ENCODE results near the gene STK32B.
"Not testable (repeated sequence)": the region's sequence is repeated elsewhere in the genome, so short reads cannot be mapped to it uniquely, and the experiment has no call there.

Gene STK32B

GRCh38 chr4:5278213-5278612 lies 226.9 kb downstream of the STK32B start:
- no peaks in the 10 kb centered on the region for H3K27me3 ChIP-seq (ENCODE audit: control insufficient read depth, insufficient read depth, low read length)
- no peak overlapping the region for H3K4me3 ChIP-seq (ENCODE audit: low read length)
- H3K4me1 ChIP-seq (ENCODE audit: control insufficient read depth, insufficient read depth, low read length): no peaks in the 10 kb centered on the region
- no peak overlapping the region for H3K4me2 ChIP-seq (ENCODE audit: low read length)
- no peak overlapping the region for H3K9ac ChIP-seq (ENCODE audit: low read depth, low read length)
- H3K36me3 ChIP-seq (ENCODE audit: insufficient read depth, low read length): no peaks in the 10 kb centered on the region
- no peaks in the 10 kb centered on the region for H3K9me3 ChIP-seq (replicated peaks; ENCODE audit: low read length)

- H3K9ac ChIP-seq (ENCODE audit: low read depth, low read length); H3K4me2 ChIP-seq (ENCODE audit: low read length); H3K36me3 ChIP-seq (ENCODE audit: insufficient read depth, low read length); H3K4me1 ChIP-seq (ENCODE audit: control insufficient read depth, insufficient read depth, low read length); H3K9me3 ChIP-seq (replicated peaks; ENCODE audit: low read length); H3K27me3 ChIP-seq (ENCODE audit: control insufficient read depth, insufficient read depth, low read length); H3K4me3 ChIP-seq (ENCODE audit: low read length): not testable (repeated sequence)
These were observed 228.8 kb downstream of the STK32B start for GRCh38 chr4:5280069-5280468.

GRCh38 chr4:5280828-5281227 lies 229.5 kb downstream of the STK32B start:
- Histone ChIP-seq H3K9ac (ENCODE audit: low read depth, low read length) (no peak overlapping the region), H3K9me3 (replicated peaks; ENCODE audit: low read length) (no peaks in the 10 kb centered on the region), H3K4me2 (ENCODE audit: low read length) (no peak overlapping the region), H3K4me1 (ENCODE audit: control insufficient read depth, insufficient read depth, low read length) (no peaks in the 10 kb centered on the region), H3K4me3 (ENCODE audit: low read length) (no peak overlapping the region), H3K36me3 (ENCODE audit: insufficient read depth, low read length) (no peaks in the 10 kb centered on the region), H3K27me3 (ENCODE audit: control insufficient read depth, insufficient read depth, low read length) (no peaks in the 10 kb centered on the region)

GRCh38 chr4:5283837-5284236 lies 232.6 kb downstream of the STK32B start:
- Histone ChIP-seq H3K27me3 (ENCODE audit: control insufficient read depth, insufficient read depth, low read length) (no peaks in the 10 kb centered on the region), H3K4me1 (ENCODE audit: control insufficient read depth, insufficient read depth, low read length) (no peaks in the 10 kb centered on the region), H3K4me3 (ENCODE audit: low read length) (no peak overlapping the region), H3K36me3 (ENCODE audit: insufficient read depth, low read length) (no peaks in the 10 kb centered on the region), H3K9ac (ENCODE audit: low read depth, low read length) (no peak overlapping the region), H3K4me2 (ENCODE audit: low read length) (no peak overlapping the region), H3K9me3 (replicated peaks; ENCODE audit: low read length) (no peaks in the 10 kb centered on the region)

GRCh38 chr4:5284517-5284916 lies 233.2 kb downstream of the STK32B start:
- Histone ChIP-seq H3K27me3 (ENCODE audit: control insufficient read depth, insufficient read depth, low read length) (no peaks in the 10 kb centered on the region), H3K4me1 (ENCODE audit: control insufficient read depth, insufficient read depth, low read length) (no peaks in the 10 kb centered on the region), H3K4me3 (ENCODE audit: low read length) (no peak overlapping the region), H3K9ac (ENCODE audit: low read depth, low read length) (no peak overlapping the region), H3K9me3 (replicated peaks; ENCODE audit: low read length) (no peaks in the 10 kb centered on the region), H3K4me2 (ENCODE audit: low read length) (no peak overlapping the region), H3K36me3 (ENCODE audit: insufficient read depth, low read length) (no peaks in the 10 kb centered on the region)

- no peak overlapping the region for H3K9ac ChIP-seq (ENCODE audit: low read depth, low read length)
- H3K4me2 ChIP-seq (ENCODE audit: low read length): no peak overlapping the region
- no peaks in the 10 kb centered on the region for H3K9me3 ChIP-seq (replicated peaks; ENCODE audit: low read length)
- no peak overlapping the region for H3K4me3 ChIP-seq (ENCODE audit: low read length)
- no peaks in the 10 kb centered on the region for H3K36me3 ChIP-seq (ENCODE audit: insufficient read depth, low read length)
- H3K4me1 ChIP-seq (ENCODE audit: control insufficient read depth, insufficient read depth, low read length): no peaks in the 10 kb centered on the region
- H3K27me3 ChIP-seq (ENCODE audit: control insufficient read depth, insufficient read depth, low read length): no peaks in the 10 kb centered on the region
These were observed 240.8 kb downstream of the STK32B start for GRCh38 chr4:5292101-5292500.

GRCh38 chr4:5298000-5298787 lies 246.9 kb downstream of the STK32B start:
- not testable (repeated sequence) for H3K36me3 ChIP-seq (ENCODE audit: insufficient read depth, low read length); H3K27me3 ChIP-seq (ENCODE audit: control insufficient read depth, insufficient read depth, low read length); H3K9ac ChIP-seq (ENCODE audit: low read depth, low read length); H3K9me3 ChIP-seq (replicated peaks; ENCODE audit: low read length); H3K4me1 ChIP-seq (ENCODE audit: control insufficient read depth, insufficient read depth, low read length); H3K4me3 ChIP-seq (ENCODE audit: low read length); H3K4me2 ChIP-seq (ENCODE audit: low read length)

- H3K9me3 ChIP-seq (replicated peaks; ENCODE audit: low read length): no peaks in the 10 kb centered on the region
- H3K36me3 ChIP-seq (ENCODE audit: insufficient read depth, low read length): no peaks in the 10 kb centered on the region
- no peak overlapping the region for H3K4me3 ChIP-seq (ENCODE audit: low read length)
- H3K4me1 ChIP-seq (ENCODE audit: control insufficient read depth, insufficient read depth, low read length): no peaks in the 10 kb centered on the region
- H3K9ac ChIP-seq (ENCODE audit: low read depth, low read length): no peak overlapping the region
- H3K4me2 ChIP-seq (ENCODE audit: low read length): no peak overlapping the region
- H3K27me3 ChIP-seq (ENCODE audit: control insufficient read depth, insufficient read depth, low read length): no peaks in the 10 kb centered on the region
These were observed 249.0 kb downstream of the STK32B start for GRCh38 chr4:5300283-5300682.

GRCh38 chr4:5307928-5308327 lies 256.6 kb downstream of the STK32B start:
- no peaks in the 10 kb centered on the region for H3K9me3 ChIP-seq (replicated peaks; ENCODE audit: low read length)
- no peaks in the 10 kb centered on the region for H3K4me1 ChIP-seq (ENCODE audit: control insufficient read depth, insufficient read depth, low read length)
- H3K4me3 ChIP-seq (ENCODE audit: low read length): no peak overlapping the region

GRCh38 chr4:5322321-5322720 lies 271.0 kb downstream of the STK32B start:
- no peak overlapping the region for H3K4me3 ChIP-seq (ENCODE audit: low read length)
- H3K36me3 ChIP-seq (ENCODE audit: insufficient read depth, low read length): no peaks in the 10 kb centered on the region
- H3K9me3 ChIP-seq (replicated peaks; ENCODE audit: low read length): no peaks in the 10 kb centered on the region
- no peaks in the 10 kb centered on the region for H3K27me3 ChIP-seq (ENCODE audit: control insufficient read depth, insufficient read depth, low read length)
- no peak overlapping the region for H3K4me2 ChIP-seq (ENCODE audit: low read length)
- no peak overlapping the region for H3K9ac ChIP-seq (ENCODE audit: low read depth, low read length)
- H3K4me1 ChIP-seq (ENCODE audit: control insufficient read depth, insufficient read depth, low read length): no peaks in the 10 kb centered on the region

More at GRCh38 chr4:5307928-5308327, 256.6 kb downstream of the STK32B start:
- no peak overlapping the region for H3K4me2 ChIP-seq (ENCODE audit: low read length)
- H3K36me3 ChIP-seq (ENCODE audit: insufficient read depth, low read length): no peaks in the 10 kb centered on the region
- H3K9ac ChIP-seq (ENCODE audit: low read depth, low read length): no peak overlapping the region
- H3K27me3 ChIP-seq (ENCODE audit: control insufficient read depth, insufficient read depth, low read length): no peaks in the 10 kb centered on the region

GRCh38 chr4:5330339-5330989 lies 279.2 kb downstream of the STK32B start:
- no peaks in the 10 kb centered on the region for H3K27me3 ChIP-seq (ENCODE audit: control insufficient read depth, insufficient read depth, low read length)
- H3K4me3 ChIP-seq (ENCODE audit: low read length): no peak overlapping the region
- no peaks in the 10 kb centered on the region for H3K36me3 ChIP-seq (ENCODE audit: insufficient read depth, low read length)
- H3K9ac ChIP-seq (ENCODE audit: low read depth, low read length): no peak overlapping the region
- H3K9me3 ChIP-seq (replicated peaks; ENCODE audit: low read length): no peaks in the 10 kb centered on the region
- H3K4me2 ChIP-seq (ENCODE audit: low read length): no peak overlapping the region
- no peaks in the 10 kb centered on the region for H3K4me1 ChIP-seq (ENCODE audit: control insufficient read depth, insufficient read depth, low read length)

GRCh38 chr4:5337731-5338130 lies 286.5 kb downstream of the STK32B start:
- H3K27me3 ChIP-seq (ENCODE audit: control insufficient read depth, insufficient read depth, low read length): no peaks in the 10 kb centered on the region

More at GRCh38 chr4:5337731-5338130, 286.5 kb downstream of the STK32B start:
- Histone ChIP-seq H3K4me3 (ENCODE audit: low read length) (no peak overlapping the region), H3K9ac (ENCODE audit: low read depth, low read length) (no peak overlapping the region), H3K9me3 (replicated peaks; ENCODE audit: low read length) (no peaks in the 10 kb centered on the region), H3K36me3 (ENCODE audit: insufficient read depth, low read length) (no peaks in the 10 kb centered on the region), H3K4me1 (ENCODE audit: control insufficient read depth, insufficient read depth, low read length) (no peaks in the 10 kb centered on the region), H3K4me2 (ENCODE audit: low read length) (no peak overlapping the region)
